BJ (cell line): ENCODE data around the gene SYNGR4. TPM values are rescaled to one million over a fixed set of nuclear protein-coding genes. Genes with fewer than 3 reads are reported as not detected.

Experiments
- CTCF ChIA-PET: fragments of 350-600 bp; formaldehyde crosslinking; extraction: SDS; loops from one replicate; lab custom pipeline; 2021; ENCODE audit warnings: antibody characterized with exemption, inconsistent platforms; lab: Yijun Ruan, JAX
- POLR2A ChIA-PET: fragments of 300-600 bp; sonication (Branson Sonifier 250); formaldehyde crosslinking; extraction: SDS; loops from one replicate; lab custom pipeline; 2021; ENCODE audit warnings: antibody characterized with exemption; lab: Charles Lee
- DNase-seq: peaks from one replicate; pipeline ENCODE4 v3.0.0-alpha.2; 2011; ENCODE audit warnings: low read depth
- H3K27me3 ChIP-seq: 2 replicates; pipeline ENCODE4 v1.6.0; 2011; ENCODE audit warnings: low read length; ENCODE audit not compliant: control insufficient read depth, insufficient read depth
- H3K36me3 ChIP-seq: 2 replicates; pipeline ENCODE4 v1.5.1; 2011; ENCODE audit warnings: low read length; ENCODE audit not compliant: control insufficient read depth, insufficient read depth
- H3K4me3 ChIP-seq: 2 replicates; pipeline ENCODE4 v1.5.1; 2011; ENCODE audit warnings: low read depth, mild to moderate bottlenecking, control low read depth, low read length
- CTCF ChIP-seq: IDR thresholded peaks from 2 replicates; pipeline ENCODE4 v1.5.1; 2011; ENCODE audit warnings: low read depth, mild to moderate bottlenecking, control low read depth, inconsistent platforms, low read length, moderate library complexity; ENCODE audit not compliant: insufficient read depth
- polyA plus RNA-seq: library from polyadenylated mRNA; depleted of rRNA; stranded (reverse); fragments of >200 nt; gene quantifications from 2 replicates; pipeline ENCODE4 v1.2.3, GENCODE V29; 2011

Gene SYNGR4
- polyA plus RNA-seq, 1 experiment: not detected

- ChIA-PET CTCF (interaction anchor here (0.7 to 9.9 kb wide), 6 partner anchors 13 to 263 kb away, joined by 3 to 153 read pairs (median 3); partner anchors contain the start of gene KDELR1), POLR2A (interaction anchor here (1.0 to 1.4 kb wide), 4 partner anchors 12 to 172 kb away, joined by 3 to 7 read pairs (median 5); partner anchors contain the start of gene TMEM143)
- no peak for DNase-seq
- Histone ChIP-seq H3K36me3 (no peaks in the 10 kb centered on the region), H3K4me3 (peak overlapping the region; percentile 59), H3K27me3 (no peaks in the 10 kb centered on the region)
- TF ChIP-seq CTCF: no peak
These were observed 42.9 kb upstream of the SYNGR4 start for GRCh38 chr19:48321372-48321621.

GRCh38 chr19:48321622-48322591 is 42.3 kb upstream of the SYNGR4 start:
- Histone ChIP-seq H3K27me3 (no peaks in the 10 kb centered on the region), H3K36me3 (no peaks in the 10 kb centered on the region), H3K4me3 (peak overlapping the region; percentile 59)
- TF ChIP-seq CTCF: no peak
- DNase-seq: peak; percentile 91
- ChIA-PET POLR2A (interaction anchor here (0.5 to 1.4 kb wide), 8 partner anchors 9 to 172 kb away, joined by 3 to 11 read pairs (median 4); partner anchors contain the start of gene TMEM143), CTCF (interaction anchor here (0.7 to 9.9 kb wide), 7 partner anchors 12 to 263 kb away, joined by 3 to 153 read pairs (median 3); partner anchors contain the start of gene KDELR1)

GRCh38 chr19:48325265-48325910 is 38.8 kb upstream of the SYNGR4 start, which contains the start of gene EMP3:
EMP3 (plus strand) TSS chr19:48325552; CDS start chr19:48326845, 1,293 bp downstream.
- Histone ChIP-seq H3K27me3 (no peaks in the 10 kb centered on the region), H3K36me3 (peaks cover 12% of the 10 kb centered on the region; the same call in 1 of the 2 replicates), H3K4me3 (peak within 1 kb of the TSS; percentile 57)
- DNase-seq: peak; percentile 63
- ChIA-PET CTCF (interaction anchor here (0.9 to 9.9 kb wide), 4 partner anchors 9 to 66 kb away, joined by 3 to 153 read pairs (median 6); partner anchors contain the start of gene KDELR1), POLR2A (no interaction called here)
- TF ChIP-seq CTCF: no peak

- Histone ChIP-seq H3K36me3 (peaks cover 15% of the 10 kb centered on the region), H3K27me3 (no peaks in the 10 kb centered on the region), H3K4me3 (no peak overlapping the region)
- no peak for DNase-seq
- TF ChIP-seq CTCF: no peak
- ChIA-PET CTCF (interaction anchor here (0.9 to 2.1 kb wide), 2 partner anchors 11 to 22 kb away, joined by 4 to 7 read pairs; no protein-coding TSS in a partner anchor), POLR2A (interaction anchor here (0.6 kb wide), 1 partner anchor 223 kb away, joined by 4 read pairs; the partner anchor contains the start of gene SULT2B1)
These were observed 34.8 kb upstream of the SYNGR4 start for GRCh38 chr19:48329167-48329891.
